HG03025 (cell line): Measurements from ENCODE around the gene P2RX3.
"Not testable (repeated sequence)": the region's sequence is repeated elsewhere in the genome, so short reads cannot be mapped to it uniquely, and the experiment has no call there.

ENCODE experiments used
- ATAC-seq: cut with Tn5 transposase; IDR thresholded peaks from one replicate; pipeline ENCODE4 v1.9.1; 2021; ENCODE audit warnings: mild to moderate bottlenecking, moderate library complexity; ENCODE audit not compliant: unreplicated experiment, low FRiP score

Gene P2RX3

GRCh38 chr11:57338142-57338541, at the start of gene P2RX3:
P2RX3 (plus strand) TSS chr11:57338352; CDS start chr11:57338551, 199 bp downstream.
- ATAC-seq: no peak

GRCh38 chr11:57288771-57289579, 49.2 kb upstream of the P2RX3 start:
- no peak for ATAC-seq

- ATAC-seq: no peak
These were observed 47.9 kb upstream of the P2RX3 start for GRCh38 chr11:57290288-57290687.

GRCh38 chr11:57294225-57295131, 43.7 kb upstream of the P2RX3 start:
- no peak for ATAC-seq

- not testable (repeated sequence) for ATAC-seq
These were observed 41.9 kb upstream of the P2RX3 start for GRCh38 chr11:57296205-57296604.

GRCh38 chr11:57297221-57297620, 40.9 kb upstream of the P2RX3 start:
- no peak for ATAC-seq

- no peak for ATAC-seq
These were observed 38.9 kb upstream of the P2RX3 start for GRCh38 chr11:57299150-57299737.

GRCh38 chr11:57300785-57301184, 37.4 kb upstream of the P2RX3 start:
- ATAC-seq: no peak

GRCh38 chr11:57301711-57302423, 36.3 kb upstream of the P2RX3 start:
- ATAC-seq: no peak

GRCh38 chr11:57302489-57302888, 35.7 kb upstream of the P2RX3 start:
- no peak for ATAC-seq

- no peak for ATAC-seq
These were observed 34.7 kb upstream of the P2RX3 start for GRCh38 chr11:57303280-57303989.

GRCh38 chr11:57303990-57304579, 34.1 kb upstream of the P2RX3 start:
- ATAC-seq: no peak

GRCh38 chr11:57305523-57305922, 32.6 kb upstream of the P2RX3 start:
- no peak for ATAC-seq

GRCh38 chr11:57306161-57306876, 31.8 kb upstream of the P2RX3 start:
- ATAC-seq: no peak

- ATAC-seq: no peak
These were observed 31.1 kb upstream of the P2RX3 start for GRCh38 chr11:57306940-57307565.

- ATAC-seq: no peak
These were observed 30.4 kb upstream of the P2RX3 start for GRCh38 chr11:57307666-57308270.

- ATAC-seq: no peak
These were observed 29.6 kb upstream of the P2RX3 start for GRCh38 chr11:57308426-57309060.
